Skeletal muscle tissue (tissue), 4 donors: ENCODE measurements around the gene FA2H. TPM values are rescaled to one million over a fixed set of nuclear protein-coding genes. Genes with fewer than 3 reads are reported as not detected.
"Not testable (repeated sequence)": the region's sequence is repeated elsewhere in the genome, so short reads cannot be mapped to it uniquely, and the experiment has no call there.

ENCODE experiments used
- H3K27ac ChIP-seq: one replicate; pipeline ENCODE4 v1.7.0; 2013; ENCODE audit warnings: mild to moderate bottlenecking, low read depth, low read length, inconsistent platforms
- H3K27me3 ChIP-seq, 3 donors: one replicate each; pipeline ENCODE4 v1.7.0; 2013; ENCODE audit warnings: low read length in 3 of 3; ENCODE audit not compliant: control insufficient read depth in 3 of 3, insufficient read depth in 3 of 3
- H3K36me3 ChIP-seq, 3 donors: one replicate each; pipeline ENCODE4 v1.7.0; 2013; ENCODE audit warnings: low read length in 3 of 3; ENCODE audit not compliant: control insufficient read depth in 3 of 3, insufficient read depth in 3 of 3
- H3K4me1 ChIP-seq, 3 donors: one replicate each; pipeline ENCODE4 v1.7.0; 2013; ENCODE audit warnings: low read length in 3 of 3, mild to moderate bottlenecking in 3 of 3; ENCODE audit not compliant: control insufficient read depth in 3 of 3, insufficient read depth in 3 of 3
- H3K4me3 ChIP-seq, 3 donors: one replicate each; pipeline ENCODE4 v1.7.0; 2013; ENCODE audit warnings: low read length in 3 of 3
- H3K9ac ChIP-seq, 3 donors: one replicate each; pipeline ENCODE4 v1.7.0; 2013; ENCODE audit warnings: low read length in 3 of 3, mild to moderate bottlenecking in 3 of 3, moderate library complexity in 2 of 3, low read depth in 1 of 3
- H3K9me3 ChIP-seq, 3 donors: one replicate each; pipeline ENCODE4 v1.7.0; 2013; ENCODE audit warnings: low read length in 3 of 3; ENCODE audit not compliant: control insufficient read depth in 3 of 3
- total RNA-seq: library from RNA; depleted of rRNA; stranded (reverse); fragments of >200 nt; gene quantifications from one replicate; pipeline ENCODE4 v1.2.3, GENCODE V29; 2014
- donor health status: Osteomylitis.

The FA2H gene
- total RNA-seq, 1 donor from 2014 or later, result not detected

GRCh38 chr16:74668877-74669276, 105.7 kb downstream of the FA2H start:
- H3K36me3 ChIP-seq, H3K4me3 ChIP-seq, H3K9ac ChIP-seq, H3K27ac ChIP-seq, H3K27me3 ChIP-seq, H3K9me3 ChIP-seq: not testable (repeated sequence)
- H3K4me1 ChIP-seq, result peaks cover 0 to 11% (median 5%) of the 10 kb centered on the region in 3 donors

- H3K27ac ChIP-seq, result peak overlapping the region; percentile 74
- H3K4me3 ChIP-seq, result peak overlapping the region; percentile 72 to 97 (median 80)
- H3K27me3 ChIP-seq, result no peaks in the 10 kb centered on the region
- peak overlapping the region; percentile 80 to 91 (median 80) for H3K9ac ChIP-seq
- no peaks in the 10 kb centered on the region for H3K9me3 ChIP-seq
- H3K36me3 ChIP-seq, result peaks cover 9 to 20% (median 17%) of the 10 kb centered on the region in 3 donors
- peaks cover 0 to 11% (median 5%) of the 10 kb centered on the region in 3 donors for H3K4me1 ChIP-seq
Measured at GRCh38 chr16:74667255-74667700, 107.3 kb downstream of the FA2H start.

GRCh38 chr16:74666425-74667254, 108.0 kb downstream of the FA2H start, which contains the start of gene RFWD3:
RFWD3 (minus strand) TSS chr16:74666877; CDS start chr16:74661449, 5,428 bp downstream.
- peak within 1 kb of the TSS; percentile 80 to 91 (median 91) for H3K9ac ChIP-seq
- peak within 1 kb of the TSS; percentile 74 for H3K27ac ChIP-seq

GRCh38 chr16:74666010-74666421, 108.6 kb downstream of the FA2H start:
- no peak overlapping the region for H3K27ac ChIP-seq
- H3K4me3 ChIP-seq, result peak overlapping the region; percentile 84 to 93 (median 88)
- H3K9ac ChIP-seq, result peak overlapping the region; percentile 80 to 91 (median 91)
- H3K4me1 ChIP-seq, result peaks cover 0 to 11% (median 5%) of the 10 kb centered on the region in 3 donors
- H3K27me3 ChIP-seq, result no peaks in the 10 kb centered on the region
- no peaks in the 10 kb centered on the region for H3K9me3 ChIP-seq
- H3K36me3 ChIP-seq, result peaks cover 11 to 23% (median 22%) of the 10 kb centered on the region in 3 donors

More at GRCh38 chr16:74666425-74667254, 108.0 kb downstream of the FA2H start, which contains the start of gene RFWD3:
- Histone ChIP-seq H3K36me3 (peaks cover 9 to 20% (median 20%) of the 10 kb centered on the region in 3 donors), H3K4me3 (peak within 1 kb of the TSS; percentile 88 to 97 (median 93)), H3K9me3 (no peaks in the 10 kb centered on the region), H3K27me3 (no peaks in the 10 kb centered on the region), H3K4me1 (peaks cover 0 to 11% (median 5%) of the 10 kb centered on the region in 3 donors)

Other genes starting within 250 kb of the FA2H start
- 97.1 TPM for gene GLG1, start 167.7 kb downstream of the FA2H start, total RNA-seq
- 17.7 TPM for gene RFWD3, start 107.9 kb downstream of the FA2H start, total RNA-seq
- gene MLKL, start 74.0 kb downstream of the FA2H start, total RNA-seq, result 3.7 TPM
- gene WDR59, start 210.3 kb upstream of the FA2H start, total RNA-seq, result 16.7 TPM
- gene ZNRF1, start 224.2 kb upstream of the FA2H start, total RNA-seq, result 7.8 TPM